ENCODE measurements around the gene CAV1. TPM values are rescaled to one million over a fixed set of nuclear protein-coding genes. Genes with fewer than 3 reads are reported as not detected.

CAV1 gene
- total and polyA plus RNA-seq, 2 of the 13 experiments (the other 11 are each of a cell fraction or from before 2014, with no cell fraction given) = 0.40 TPM; not detected in 1

GRCh38 chr7:116583653-116584052 is 58.8 kb downstream of the CAV1 start:
- in situ Hi-C loops (cut with HindIII; ENCODE audit: extremely low pct_ligation_motif_present, low pct_unique_long_range_greater_than_20kb) = no loop called here
- Histone ChIP-seq H3K9me3 (ENCODE audit: low read length) (no peaks in the 10 kb centered on the region), H3K36me3 (replicated peaks in 1 of 2; ENCODE audit: control insufficient read depth in 1 of 2, insufficient read depth in 2 of 2, low read length in 2 of 2) (no peaks in the 10 kb centered on the region), H2AFZ (ENCODE audit: low read length) (no peak overlapping the region), H3K4me3 (replicated peaks in 1 of 3; ENCODE audit: insufficient read depth in 1 of 3, low read depth in 2 of 3, low read length in 3 of 3) (no peak overlapping the region), H3K4me2 (ENCODE audit: low read depth, low read length) (no peak overlapping the region), H4K20me1 (ENCODE audit: insufficient read depth, low read length) (no peaks in the 10 kb centered on the region), H3K4me1 (ENCODE audit: insufficient read depth, low read length) (no peaks in the 10 kb centered on the region), H3K27me3 (ENCODE audit: control insufficient read depth in 1 of 2, insufficient read depth in 2 of 2, low read length in 2 of 2) (peaks cover 1 to 10% of the 10 kb centered on the region in 2 experiments; a peak in 2 of 5 replicates), H3K9ac (ENCODE audit: insufficient read depth, low read depth, low read length) (no peak overlapping the region), H3K27ac (ENCODE audit: extremely low read length, insufficient read depth, low read length) (no peak overlapping the region), H3K79me2 (ENCODE audit: insufficient read depth, low read length) (no peaks in the 10 kb centered on the region)
- BruUV-seq (replicated peaks) = no TSS peak
- CTCF ChIA-PET (ENCODE audit: low intra/inter-chr PET ratio, low total read pairs) = no interaction called here
- DNase-seq (ENCODE audit: low spot score) (no peak), ATAC-seq (no peak), FAIRE-seq (no peak)
- TF ChIP-seq FOXO1 (CRISPR knock-in tag; IDR thresholded peaks at IDR 0.05) (no peak), THAP11 (CRISPR knock-in tag; IDR thresholded peaks at IDR 0.05) (no peak), NCOA5 (CRISPR knock-in tag; IDR thresholded peaks at IDR 0.05) (no peak), PTBP1 (IDR thresholded peaks at IDR 0.05; ENCODE audit: low read depth, low read length, poor library complexity, severe bottlenecking) (no peak), ZNF530 (CRISPR knock-in tag; IDR thresholded peaks at IDR 0.05; ENCODE audit: low read depth) (no peak)
- intact Hi-C loops (cut with micrococcal nuclease; ENCODE audit: unreplicated experiment) = no loop called here
- WGBS (ENCODE audit: low lambda C conversion rate) = 7% methylated on average over 1 of the region's 1 CpG
- POLR2A ChIA-PET = no interaction called here

GRCh38 chr7:116584721-116585120 is 59.9 kb downstream of the CAV1 start:
- Histone ChIP-seq H3K79me2 (ENCODE audit: insufficient read depth, low read length) (no peaks in the 10 kb centered on the region), H3K27me3 (ENCODE audit: control insufficient read depth in 1 of 2, insufficient read depth in 2 of 2, low read length in 2 of 2) (peaks cover 1 to 10% of the 10 kb centered on the region in 2 experiments; a peak in 2 of 5 replicates), H3K9me3 (ENCODE audit: low read length) (no peaks in the 10 kb centered on the region), H3K4me2 (ENCODE audit: low read depth, low read length) (no peak overlapping the region), H3K36me3 (replicated peaks in 1 of 2; ENCODE audit: control insufficient read depth in 1 of 2, insufficient read depth in 2 of 2, low read length in 2 of 2) (no peaks in the 10 kb centered on the region), H3K27ac (ENCODE audit: extremely low read length, insufficient read depth, low read length) (no peak overlapping the region), H4K20me1 (ENCODE audit: insufficient read depth, low read length) (no peaks in the 10 kb centered on the region), H3K9ac (ENCODE audit: insufficient read depth, low read depth, low read length) (no peak overlapping the region), H2AFZ (ENCODE audit: low read length) (no peak overlapping the region), H3K4me1 (ENCODE audit: insufficient read depth, low read length) (no peaks in the 10 kb centered on the region), H3K4me3 (replicated peaks in 1 of 3; ENCODE audit: insufficient read depth in 1 of 3, low read depth in 2 of 3, low read length in 3 of 3) (no peak overlapping the region)
- ChIA-PET POLR2A (no interaction called here), CTCF (ENCODE audit: low intra/inter-chr PET ratio, low total read pairs) (no interaction called here)
- ATAC-seq = no peak
- in situ Hi-C loops (cut with HindIII; ENCODE audit: extremely low pct_ligation_motif_present, low pct_unique_long_range_greater_than_20kb) = no loop called here
- TF ChIP-seq ZNF770 (CRISPR knock-in tag; IDR thresholded peaks at IDR 0.05) = no peak
- TF ChIP-seq ZNF7 (CRISPR knock-in tag; IDR thresholded peaks at IDR 0.05) = no peak
- TF ChIP-seq TP53 (CRISPR knock-in tag; conservative IDR thresholded peaks at IDR 0.05) = no peak
- TF ChIP-seq ZSCAN5A (CRISPR knock-in tag; IDR thresholded peaks at IDR 0.05; ENCODE audit: borderline replicate concordance) = no peak
- no peak for TF ChIP-seq KDM5B (CRISPR knock-in tag; IDR thresholded peaks at IDR 0.05; ENCODE audit: borderline replicate concordance)
- no peak for TF ChIP-seq ZNF160 (CRISPR knock-in tag; IDR thresholded peaks at IDR 0.05)
- 0% methylated on average over 1 of the region's 1 CpG for WGBS (ENCODE audit: low lambda C conversion rate)
- BruUV-seq (replicated peaks) = no TSS peak
- DNase-seq (ENCODE audit: low spot score) = no peak
- FAIRE-seq = no peak
- intact Hi-C loops (cut with micrococcal nuclease; ENCODE audit: unreplicated experiment) = loop anchor here (5.0 kb wide), 1 partner anchor 242 kb away; no protein-coding TSS in a partner anchor

All from HepG2 (cell line).